HepG2 (cell line): ENCODE results near the gene CITED2. TPM values are rescaled to one million over a fixed set of nuclear protein-coding genes. Genes with fewer than 3 reads are reported as not detected.

ENCODE experiments used
- ATAC-seq: fragments of 200-7000 bp; cut with Tn5 transposase; 3 replicates; pipeline ENCODE4 v1.9.1; 2020; ENCODE audit warnings: mild to moderate bottlenecking, moderate library complexity
- BruUV-seq: library from RNA; stranded (reverse); fragments of 400-500 nt; replicated peaks from 2 replicates; lab custom pipeline; 2021; lab: Mats Ljungman, UMichigan
- CTCF ChIA-PET: fragments of 300-600 bp; formaldehyde crosslinking; extraction: SDS; loops from one replicate; lab custom pipeline; 2021; ENCODE audit warnings: low total read pairs, inconsistent platforms, low intra/inter-chr PET ratio; lab: Yijun Ruan, JAX
- POLR2A ChIA-PET: fragments of 350-600 bp; sonication (Branson Sonifier 250); formaldehyde crosslinking; loops from one replicate; lab custom pipeline; 2020; ENCODE audit warnings: antibody characterized with exemption, inconsistent platforms; lab: Yijun Ruan, JAX
- DNase-seq: peaks from one replicate; pipeline ENCODE4 v3.0.0-alpha.2; 2015; ENCODE audit warnings: low spot score
- FAIRE-seq: peaks from 3 replicates; lab custom pipeline; 2011; peaks lifted over from hg19 to GRCh38; lab: Jason Lieb, UNC
- H2AFZ ChIP-seq: one replicate; pipeline ENCODE4 v1.6.1; 2011; ENCODE audit warnings: low read length, inconsistent platforms
- H3K27ac ChIP-seq: fragments of 300-600 bp; 3 replicates; pipeline ENCODE4 v1.8.0; 2011; ENCODE audit warnings: mixed run types, mild to moderate bottlenecking, mixed read lengths, low read length, inconsistent platforms; ENCODE audit not compliant: insufficient read depth; ENCODE audit errors: extremely low read length
- H3K27me3 ChIP-seq, 2 experiments: fragments of 200-600 bp in 1 of 2; 2 replicates in 1 of 2; 3 replicates in 1 of 2; pipeline versions ENCODE4 v1.6.0 to v1.8.0; 2011; ENCODE audit warnings: low read length in 2 of 2, mild to moderate bottlenecking in 2 of 2, moderate library complexity in 2 of 2, inconsistent platforms in 1 of 2; ENCODE audit not compliant: insufficient read depth in 2 of 2, control insufficient read depth in 1 of 2
- H3K36me3 ChIP-seq, 2 experiments: fragments of 200-600 bp in 1 of 2; replicated peaks in 1 of 2; 2 replicates in 1 of 2; 3 replicates in 1 of 2; pipeline versions ENCODE4 v1.5.1 to v1.8.0; 2011; ENCODE audit warnings: low read length in 2 of 2, inconsistent platforms in 1 of 2; ENCODE audit not compliant: insufficient read depth in 2 of 2, control insufficient read depth in 1 of 2
- H3K4me1 ChIP-seq: 2 replicates; pipeline ENCODE4 v1.5.1; 2012; ENCODE audit warnings: low read length, inconsistent platforms; ENCODE audit not compliant: insufficient read depth
- H3K4me2 ChIP-seq: 2 replicates; pipeline ENCODE4 v1.6.0; 2011; ENCODE audit warnings: low read depth, low read length, inconsistent platforms
- H3K4me3 ChIP-seq, 3 experiments: fragments of 200-600 bp in 1 of 3; sonication (generic), shearing (Covaris generic) in 1 of 3; replicated peaks in 1 of 3; 2 replicates each; pipeline ENCODE4 v1.5.1; 2011 to 2016; ENCODE audit warnings: low read length in 3 of 3, inconsistent platforms in 2 of 3, low read depth in 2 of 3, mild to moderate bottlenecking in 2 of 3, control low read depth in 1 of 3, mixed read lengths in 1 of 3; ENCODE audit not compliant: insufficient read depth in 1 of 3
- H3K79me2 ChIP-seq: one replicate; pipeline ENCODE4 v1.6.1; 2011; ENCODE audit warnings: low read length, inconsistent platforms; ENCODE audit not compliant: insufficient read depth
- H3K9ac ChIP-seq: 2 replicates; pipeline ENCODE4 v1.6.0; 2011; ENCODE audit warnings: mild to moderate bottlenecking, low read depth, low read length, inconsistent platforms; ENCODE audit not compliant: insufficient read depth
- H3K9me3 ChIP-seq: 2 replicates; pipeline ENCODE4 v1.5.1; 2012; ENCODE audit warnings: mild to moderate bottlenecking, low read length
- H4K20me1 ChIP-seq: 2 replicates; pipeline ENCODE4 v1.6.0; 2011; ENCODE audit warnings: inconsistent platforms, mild to moderate bottlenecking, low read length, moderate library complexity; ENCODE audit not compliant: insufficient read depth
- BRCA1 ChIP-seq: sonication (generic); formaldehyde crosslinking; IDR thresholded peaks from 2 replicates; pipeline ENCODE4 v1.4.0; 2020; ENCODE audit warnings: missing genetic modification reagents
- BRF2 ChIP-seq: sonication (generic); formaldehyde crosslinking; IDR thresholded peaks from 2 replicates; pipeline ENCODE4 v1.8.1; 2022; ENCODE audit warnings: mild to moderate bottlenecking, missing genetic modification reagents
- ETV5 ChIP-seq: IDR thresholded peaks from 2 replicates; pipeline ENCODE4 v1.6.1; 2018; ENCODE audit warnings: missing biosample characterization, missing genetic modification reagents, inconsistent platforms, borderline replicate concordance
- MBD4 ChIP-seq: IDR thresholded peaks from 2 replicates; pipeline ENCODE4 v1.6.1; 2012; ENCODE audit warnings: low read length, inconsistent platforms, borderline replicate concordance
- REST ChIP-seq, 2 experiments: IDR thresholded peaks; 2 replicates each; pipeline ENCODE4 v1.6.1; 2011 to 2012; ENCODE audit warnings: low read length in 2 of 2, borderline replicate concordance in 1 of 2, low read depth in 1 of 2, mild to moderate bottlenecking in 1 of 2, moderate library complexity in 1 of 2
- TCF7L2 ChIP-seq: IDR thresholded peaks from 2 replicates; pipeline ENCODE4 v1.6.1; 2011; ENCODE audit warnings: mild to moderate bottlenecking, low read depth, low read length, moderate library complexity
- ZNF33B ChIP-seq: sonication (generic); formaldehyde crosslinking; IDR thresholded peaks from 2 replicates; pipeline ENCODE4 v1.5.1; 2020; ENCODE audit warnings: mild to moderate bottlenecking, missing genetic modification reagents
- WGBS: methylation state at CpG from one replicate; pipeline ENCODE4 v1.1.6; 2017; ENCODE audit warnings: low lambda C conversion rate; 5-methylcytosine and 5-hydroxymethylcytosine counted together
- in situ Hi-C: cut with HindIII; loops from 2 replicates; pipeline ENCODE4 v1.10.0; 2017; ENCODE audit warnings: low pct_unique_long_range_greater_than_20kb; ENCODE audit not compliant: extremely low pct_ligation_motif_present
- intact Hi-C: fragments of 100-400 bp; cut with micrococcal nuclease; formaldehyde crosslinking; loops from one replicate; pipeline ENCODE4 v1.10.0; 2022; ENCODE audit not compliant: unreplicated experiment
- polyA plus RNA-seq, 8 experiments: library from polyadenylated mRNA; depleted of rRNA in 3 of 8; stranded (reverse) in 7 of 8; unstranded in 1 of 8; fragments of >200 nt; fragmentation: Illumina TruSeq in 4 of 8; extraction: Trizol in 4 of 8; gene quantifications; 2 replicates each; pipeline versions ENCODE4 v1.2.1 to v1.2.3, GENCODE V29; 2011 to 2016; ENCODE audit warnings: low read depth in 4 of 8, missing spikeins in 1 of 8, mixed read lengths in 1 of 8; ENCODE audit not compliant: insufficient read depth in 1 of 8
- total RNA-seq, 5 experiments: library from RNA; depleted of rRNA; stranded (reverse); fragments of >200 nt; fragmentation: Illumina TruSeq; extraction: Trizol; gene quantifications; 2 replicates each; pipeline ENCODE4 v1.2.3, GENCODE V29; 2016; ENCODE audit warnings: low read depth in 1 of 5
- TF ChIP-seq, protein P1 (sequence below): sonication (generic); formaldehyde crosslinking; IDR thresholded peaks from 2 replicates; pipeline ENCODE4 v1.4.0; 2020; ENCODE audit warnings: low read depth, mild to moderate bottlenecking, missing genetic modification reagents

CITED2 gene
- total and polyA plus RNA-seq, 2 of the 13 experiments (the other 11 are each of a cell fraction or from before 2014, with no cell fraction given), result 17.6 to 57.2 TPM

GRCh38 chr6:139337830-139338229 is 36.6 kb downstream of the CITED2 start:
- no peak overlapping the region for H3K9ac ChIP-seq
- no peak for TF ChIP-seq TCF7L2
- no peak for TF ChIP-seq MBD4
- no peaks in the 10 kb centered on the region for H3K4me1 ChIP-seq
- ChIA-PET POLR2A (no interaction called here), CTCF (no interaction called here)
- ATAC-seq, result no peak
- H3K27me3 ChIP-seq, result no peaks in the 10 kb centered on the region
- no peaks in the 10 kb centered on the region for H3K36me3 ChIP-seq
- DNase-seq, result no peak
- no peaks in the 10 kb centered on the region for H3K79me2 ChIP-seq
- in situ Hi-C loops, result no loop called here
- intact Hi-C loops, result no loop called here
- no peak overlapping the region for H3K4me2 ChIP-seq
- H2AFZ ChIP-seq, result no peak overlapping the region
- H4K20me1 ChIP-seq, result no peaks in the 10 kb centered on the region
- WGBS, result 40% methylated on average over 5 of the region's 5 CpGs
- H3K4me3 ChIP-seq, result no peak overlapping the region
- BruUV-seq, result no TSS peak
- FAIRE-seq, result no peak
- H3K9me3 ChIP-seq, result no peaks in the 10 kb centered on the region
- H3K27ac ChIP-seq, result no peak overlapping the region

DNA sequence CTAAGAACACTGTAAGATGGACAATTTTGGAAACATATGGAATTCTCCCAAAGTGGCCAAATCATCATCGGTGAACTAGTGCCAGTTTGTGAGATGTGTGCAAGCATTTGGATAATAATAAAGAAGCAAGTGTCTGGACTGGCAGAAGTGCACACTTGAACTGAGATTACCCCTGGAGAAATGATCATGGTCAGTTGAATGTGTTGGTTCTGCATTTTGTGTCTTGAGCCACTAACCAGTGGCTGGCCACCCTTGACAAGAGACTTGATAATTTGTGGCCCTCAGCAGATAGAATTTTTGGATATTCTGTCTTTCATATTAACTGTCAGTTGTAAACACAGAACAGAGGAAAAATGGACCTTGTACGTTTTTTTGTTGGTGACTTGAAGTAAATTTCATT is 37.4 kb downstream of the CITED2 start:
- in situ Hi-C loops (no loop called here), intact Hi-C loops (no loop called here)
- H3K27me3 ChIP-seq, result no peaks in the 10 kb centered on the region
- no peak overlapping the region for H3K4me2 ChIP-seq
- TF ChIP-seq ETV5, result no peak
- no peak for TF ChIP-seq BRCA1
- TF ChIP-seq BRF2, result no peak
- no peak for TF ChIP-seq REST (IDR thresholded peaks at IDR 0.05; ENCODE audit: borderline replicate concordance in 1 of 2, low read depth in 1 of 2, low read length in 2 of 2)
- TF ChIP-seq, protein P1, sequence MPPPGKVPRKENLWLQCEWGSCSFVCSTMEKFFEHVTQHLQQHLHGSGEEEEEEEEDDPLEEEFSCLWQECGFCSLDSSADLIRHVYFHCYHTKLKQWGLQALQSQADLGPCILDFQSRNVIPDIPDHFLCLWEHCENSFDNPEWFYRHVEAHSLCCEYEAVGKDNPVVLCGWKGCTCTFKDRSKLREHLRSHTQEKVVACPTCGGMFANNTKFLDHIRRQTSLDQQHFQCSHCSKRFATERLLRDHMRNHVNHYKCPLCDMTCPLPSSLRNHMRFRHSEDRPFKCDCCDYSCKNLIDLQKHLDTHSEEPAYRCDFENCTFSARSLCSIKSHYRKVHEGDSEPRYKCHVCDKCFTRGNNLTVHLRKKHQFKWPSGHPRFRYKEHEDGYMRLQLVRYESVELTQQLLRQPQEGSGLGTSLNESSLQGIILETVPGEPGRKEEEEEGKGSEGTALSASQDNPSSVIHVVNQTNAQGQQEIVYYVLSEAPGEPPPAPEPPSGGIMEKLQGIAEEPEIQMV, result no peak
- TF ChIP-seq ZNF33B (CRISPR knock-in tag), result no peak
- no peaks in the 10 kb centered on the region for H3K4me1 ChIP-seq
- no TSS peak for BruUV-seq
- H3K4me3 ChIP-seq, result no peak overlapping the region
- ChIA-PET POLR2A (no interaction called here), CTCF (no interaction called here)
- H4K20me1 ChIP-seq, result no peaks in the 10 kb centered on the region
- H3K79me2 ChIP-seq, result no peaks in the 10 kb centered on the region
- WGBS, result 20% methylated on average over 2 of the region's 2 CpGs
- H3K36me3 ChIP-seq, result no peaks in the 10 kb centered on the region
- H3K9ac ChIP-seq, result no peak overlapping the region
- no peak for DNase-seq
- no peak for ATAC-seq
- H3K9me3 ChIP-seq, result no peaks in the 10 kb centered on the region
- H3K27ac ChIP-seq, result no peak overlapping the region
- no peak for FAIRE-seq
- H2AFZ ChIP-seq, result no peak overlapping the region
